ENCODE data around the gene KLHDC10. TPM values are rescaled to one million over a fixed set of nuclear protein-coding genes. Genes with fewer than 3 reads are reported as not detected.
"Not testable (repeated sequence)": the region's sequence is repeated elsewhere in the genome, so short reads cannot be mapped to it uniquely, and the experiment has no call there.

Gene KLHDC10
- polyA plus RNA-seq, 1 experiment: 29.7 TPM

- Histone ChIP-seq H3K27me3 (ENCODE audit: control insufficient read depth, insufficient read depth, low read length) (no peaks in the 10 kb centered on the region), H3K9me3 (ENCODE audit: control insufficient read depth, insufficient read depth, low read length) (peaks cover 7% of the 10 kb centered on the region; the same call in 1 of the 2 replicates), H3K27ac (ENCODE audit: low read depth, low read length) (no peak overlapping the region), H3K4me3 (ENCODE audit: low read depth, low read length) (no peak overlapping the region)
- TF ChIP-seq CTCF (IDR thresholded peaks at IDR 0.05; ENCODE audit: low read depth, low read length): no peak
- POLR2A ChIA-PET: no interaction called here
- CTCF ChIA-PET: interaction anchor here (1.0 to 2.2 kb wide), 2 partner anchors 15 to 40 kb away, joined by 3 to 7 read pairs; no protein-coding TSS in a partner anchor
- no peak for DNase-seq (ENCODE audit: low read depth, low spot score)
Measured at GRCh38 chr7:130112093-130112492, 41.8 kb downstream of the KLHDC10 start.

- no peak for TF ChIP-seq CTCF (IDR thresholded peaks at IDR 0.05; ENCODE audit: low read depth, low read length)
- CTCF ChIA-PET: interaction anchor here (2.2 kb wide), 1 partner anchor 16 kb away, joined by 7 read pairs; no protein-coding TSS in a partner anchor
- DNase-seq (ENCODE audit: low read depth, low spot score): no peak
- POLR2A ChIA-PET: no interaction called here
- Histone ChIP-seq H3K9me3 (ENCODE audit: control insufficient read depth, insufficient read depth, low read length) (peaks cover 5% of the 10 kb centered on the region; the same call in 1 of the 2 replicates), H3K4me3 (ENCODE audit: low read depth, low read length) (no peak overlapping the region), H3K27me3 (ENCODE audit: control insufficient read depth, insufficient read depth, low read length) (no peaks in the 10 kb centered on the region), H3K27ac (ENCODE audit: low read depth, low read length) (no peak overlapping the region)
Measured at GRCh38 chr7:130112662-130113425, 42.5 kb downstream of the KLHDC10 start.

- H3K27ac ChIP-seq (ENCODE audit: low read depth, low read length); POLR2A ChIA-PET; H3K27me3 ChIP-seq (ENCODE audit: control insufficient read depth, insufficient read depth, low read length); H3K4me3 ChIP-seq (ENCODE audit: low read depth, low read length); CTCF ChIA-PET; DNase-seq (ENCODE audit: low read depth, low spot score); H3K9me3 ChIP-seq (ENCODE audit: control insufficient read depth, insufficient read depth, low read length): not testable (repeated sequence)
Measured at GRCh38 chr7:130113426-130113805, 43.1 kb downstream of the KLHDC10 start.

GRCh38 chr7:130113887-130114286 lies 43.6 kb downstream of the KLHDC10 start:
- no peaks in the 10 kb centered on the region for H3K27me3 ChIP-seq (ENCODE audit: control insufficient read depth, insufficient read depth, low read length)
- H3K9me3 ChIP-seq (ENCODE audit: control insufficient read depth, insufficient read depth, low read length): no peaks in the 10 kb centered on the region; the same call in 1 of the 2 replicates
- no peak for DNase-seq (ENCODE audit: low read depth, low spot score)
- no peak overlapping the region for H3K4me3 ChIP-seq (ENCODE audit: low read depth, low read length)
- ChIA-PET POLR2A (no interaction called here), CTCF (interaction anchor here (3.4 kb wide), 1 partner anchor 17 kb away, joined by 12 read pairs; no protein-coding TSS in a partner anchor)
- TF ChIP-seq CTCF (IDR thresholded peaks at IDR 0.05; ENCODE audit: low read depth, low read length): no peak
- H3K27ac ChIP-seq (ENCODE audit: low read depth, low read length): no peak overlapping the region

- no peak overlapping the region for H3K27ac ChIP-seq (ENCODE audit: low read depth, low read length)
- POLR2A ChIA-PET: no interaction called here
- DNase-seq (ENCODE audit: low read depth, low spot score): no peak
- H3K9me3 ChIP-seq (ENCODE audit: control insufficient read depth, insufficient read depth, low read length): no peaks in the 10 kb centered on the region
- no peak for TF ChIP-seq CTCF (IDR thresholded peaks at IDR 0.05; ENCODE audit: low read depth, low read length)
- CTCF ChIA-PET: interaction anchor here (0.6 to 3.4 kb wide), 2 partner anchors 18 to 104 kb away, joined by 4 to 12 read pairs; no protein-coding TSS in a partner anchor
- H3K4me3 ChIP-seq (ENCODE audit: low read depth, low read length): no peak overlapping the region
- H3K27me3 ChIP-seq (ENCODE audit: control insufficient read depth, insufficient read depth, low read length): no peaks in the 10 kb centered on the region
Measured at GRCh38 chr7:130114374-130114773, 44.0 kb downstream of the KLHDC10 start.
